ENCODE results near the gene SOWAHA.
A peak's percentile ranks its signal among the peaks of the same experiment; 100 is the strongest.

Gene SOWAHA

GRCh38 chr5:132808866-132809265, 4.2 kb upstream of the SOWAHA start:
- DNase-seq, result peak; percentile 36

GRCh38 chr5:132810605-132811004, 2.5 kb upstream of the SOWAHA start:
- no peak for DNase-seq

- DNase-seq, result peak; percentile 96
These were observed 858 bp upstream of the SOWAHA start for GRCh38 chr5:132812123-132812765.

GRCh38 chr5:132813599-132814502, 749 bp downstream of the SOWAHA start:
- DNase-seq, result peak; percentile 86

- no peak for DNase-seq
These were observed 1.6 kb downstream of the SOWAHA start for GRCh38 chr5:132814503-132815294.

GRCh38 chr5:132815454-132815853, 2.4 kb downstream of the SOWAHA start:
- DNase-seq, result peak; percentile 50

GRCh38 chr5:132816083-132816482, 3.0 kb downstream of the SOWAHA start:
- DNase-seq, result no peak

- DNase-seq, result no peak
These were observed 3.5 kb downstream of the SOWAHA start for GRCh38 chr5:132816554-132816953.

- no peak for DNase-seq
These were observed 3.9 kb downstream of the SOWAHA start for GRCh38 chr5:132817011-132817410.

- peak; percentile 35 for DNase-seq
These were observed 6.4 kb downstream of the SOWAHA start for GRCh38 chr5:132819468-132819867.

GRCh38 chr5:132820162-132820754, 7.2 kb downstream of the SOWAHA start:
- peak; percentile 96 for DNase-seq

GRCh38 chr5:132821350-132821749, 8.2 kb downstream of the SOWAHA start:
- DNase-seq, result no peak

- DNase-seq, result peak; percentile 69
These were observed 8.7 kb downstream of the SOWAHA start for GRCh38 chr5:132821791-132822190.

GRCh38 chr5:132822650-132823480, 9.8 kb downstream of the SOWAHA start:
- DNase-seq, result peak; percentile 73

GRCh38 chr5:132823481-132824050, 10.5 kb downstream of the SOWAHA start:
- no peak for DNase-seq

GRCh38 chr5:132824426-132824825, 11.3 kb downstream of the SOWAHA start:
- no peak for DNase-seq

GRCh38 chr5:132825033-132825833, 12.1 kb downstream of the SOWAHA start:
- no peak for DNase-seq

- DNase-seq, result no peak
These were observed 12.8 kb downstream of the SOWAHA start for GRCh38 chr5:132825834-132826391.

- no peak for DNase-seq
These were observed 13.5 kb downstream of the SOWAHA start for GRCh38 chr5:132826424-132827082.
